ENCODE data around the gene TP53TG3C. TPM values are rescaled to one million over a fixed set of nuclear protein-coding genes. Genes with fewer than 3 reads are reported as not detected.
"Not testable (repeated sequence)": the region's sequence is repeated elsewhere in the genome, so short reads cannot be mapped to it uniquely, and the experiment has no call there.

TP53TG3C gene, protein sequence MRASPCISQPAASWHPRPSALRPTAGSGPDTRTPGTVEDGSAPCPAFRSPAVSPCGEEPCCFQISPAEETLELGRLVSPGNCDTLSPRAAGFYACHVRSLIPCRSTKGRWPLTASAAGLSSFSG
- not detected for total RNA-seq

DNA sequence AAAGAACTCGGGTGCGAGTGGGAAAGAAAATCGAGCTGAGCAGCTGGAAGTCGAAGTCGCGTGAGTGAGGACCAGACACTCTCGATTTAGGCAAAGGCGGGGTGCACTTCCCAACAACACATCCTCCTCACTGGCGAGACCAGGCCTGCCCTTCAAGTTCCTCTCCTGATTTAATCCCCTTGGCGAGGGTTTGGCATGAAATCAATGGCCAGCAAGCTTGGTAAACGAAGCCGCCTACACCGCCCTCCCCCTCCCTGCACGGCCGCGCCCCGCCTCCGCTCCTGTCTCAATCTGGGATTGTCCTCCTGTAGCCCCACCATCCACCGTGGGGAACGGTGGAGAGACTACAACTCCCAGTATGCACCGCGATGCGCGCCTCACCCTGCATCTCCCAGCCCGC lies at the start of gene TP53TG3C:
Gene TP53TG3C (plus strand): TSS at position 301 of the 400 bp plus-strand sequence. CDS start 68 bp downstream, at position 369.
- H3K36me3 Mint-ChIP-seq; H3K4me3 Mint-ChIP-seq; H3K27me3 Mint-ChIP-seq; H3K4me1 Mint-ChIP-seq; CTCF ChIA-PET; ATAC-seq; H3K9me3 Mint-ChIP-seq (ENCODE audit: low read depth); DNase-seq; H3K27ac Mint-ChIP-seq: not testable (repeated sequence)

Other genes starting within 250 kb of the TP53TG3C start
- not detected for gene TP53TG3E, start 110.1 kb downstream of the TP53TG3C start, total RNA-seq
- gene TP53TG3B, start 166.6 kb downstream of the TP53TG3C start, total RNA-seq, result not detected